Measurements from ENCODE around the gene ZNF488.

Gene ZNF488

GRCh38 chr10:47332371-47332770 lies 51.7 kb downstream of the ZNF488 start:
- in situ Hi-C loops (cut with HindIII; ENCODE audit: low pct_unique_long_range_greater_than_20kb, low sequenced_read_pairs): no loop called here
- DNase-seq (ENCODE audit: low read depth in 1 of 2, low spot score in 1 of 2): no peak

DNA sequence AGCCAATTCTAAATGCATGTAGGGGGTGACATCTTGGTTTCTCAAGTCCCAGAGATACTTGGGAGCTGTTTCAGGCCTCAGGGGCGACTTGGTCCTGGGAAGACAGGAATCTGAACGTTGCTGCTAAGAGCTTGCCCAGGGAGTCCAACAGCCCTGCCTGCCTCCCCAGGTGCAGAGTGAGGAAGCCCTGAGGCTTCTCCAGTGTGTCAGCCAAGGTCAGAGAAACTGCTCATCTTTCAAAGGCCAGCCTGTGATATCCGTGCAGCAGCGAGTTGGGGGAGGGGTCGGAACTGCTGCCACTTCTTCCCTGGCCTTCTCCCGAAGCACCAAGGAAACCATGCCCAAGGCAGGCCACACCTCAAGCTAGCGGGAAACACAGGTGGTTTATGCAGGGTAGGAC lies 52.1 kb downstream of the ZNF488 start:
- no peak for TF ChIP-seq JUND (IDR thresholded peaks at IDR 0.05; ENCODE audit: low read depth)
- DNase-seq (ENCODE audit: low read depth in 1 of 2, low spot score in 1 of 2): no peak
- in situ Hi-C loops (cut with HindIII; ENCODE audit: low pct_unique_long_range_greater_than_20kb, low sequenced_read_pairs): no loop called here

More at GRCh38 chr10:47332371-47332770, 51.7 kb downstream of the ZNF488 start:
- TF ChIP-seq JUND (IDR thresholded peaks at IDR 0.05; ENCODE audit: low read depth): no peak

GRCh38 chr10:47331491-47331890 lies 52.6 kb downstream of the ZNF488 start:
- no peak for DNase-seq (ENCODE audit: low read depth in 1 of 2, low spot score in 1 of 2)
- TF ChIP-seq JUND (IDR thresholded peaks at IDR 0.05; ENCODE audit: low read depth): no peak
- in situ Hi-C loops (cut with HindIII; ENCODE audit: low pct_unique_long_range_greater_than_20kb, low sequenced_read_pairs): no loop called here

DNA sequence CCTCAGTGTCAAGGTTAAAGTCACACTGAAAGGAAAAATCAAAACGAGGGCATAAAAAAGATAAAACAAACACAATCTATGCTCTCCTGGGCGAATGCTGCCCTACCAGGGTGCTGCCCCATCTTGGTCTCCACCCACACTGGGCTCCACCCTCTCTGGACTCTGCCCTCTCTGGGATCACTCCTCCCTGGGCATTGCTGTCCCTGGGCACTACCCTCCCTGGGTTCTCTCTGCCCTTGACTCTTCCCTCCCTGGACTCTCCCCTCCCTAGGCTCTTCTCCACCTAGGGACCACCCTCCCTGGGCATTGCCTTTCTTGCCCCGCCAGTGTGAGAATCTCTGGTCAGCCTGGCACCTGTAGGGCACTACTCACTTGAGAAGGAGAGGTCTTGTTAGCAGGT lies 53.3 kb downstream of the ZNF488 start:
- in situ Hi-C loops (cut with HindIII; ENCODE audit: low pct_unique_long_range_greater_than_20kb, low sequenced_read_pairs): no loop called here
- no peak for TF ChIP-seq JUND (IDR thresholded peaks at IDR 0.05; ENCODE audit: low read depth)
- DNase-seq (ENCODE audit: low read depth in 1 of 2, low spot score in 1 of 2): no peak

GRCh38 chr10:47330366-47330765 lies 53.7 kb downstream of the ZNF488 start:
- DNase-seq (ENCODE audit: low read depth in 1 of 2, low spot score in 1 of 2): no peak
- TF ChIP-seq JUND (IDR thresholded peaks at IDR 0.05; ENCODE audit: low read depth): no peak
- in situ Hi-C loops (cut with HindIII; ENCODE audit: low pct_unique_long_range_greater_than_20kb, low sequenced_read_pairs): no loop called here

DNA sequence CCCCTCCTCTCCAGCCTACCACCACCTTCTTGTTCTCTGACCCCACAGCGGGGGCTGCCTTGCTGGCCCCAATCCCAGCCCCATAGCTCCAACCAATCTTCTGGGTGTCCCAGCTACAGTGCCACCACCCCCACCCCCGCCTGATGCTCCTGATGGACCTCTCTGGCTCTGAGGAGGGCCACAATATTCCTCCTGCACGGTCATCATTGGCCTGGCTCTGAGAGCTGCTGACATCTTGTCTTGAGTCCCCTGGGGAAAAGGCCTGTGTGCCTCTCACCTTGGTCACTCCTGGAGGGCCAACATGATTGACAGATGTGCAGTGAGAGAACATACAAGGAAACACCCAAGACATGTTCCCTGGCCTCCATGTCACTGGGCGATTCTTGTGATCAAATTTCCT lies 54.2 kb downstream of the ZNF488 start:
- no peak for TF ChIP-seq JUND (IDR thresholded peaks at IDR 0.05; ENCODE audit: low read depth)
- in situ Hi-C loops (cut with HindIII; ENCODE audit: low pct_unique_long_range_greater_than_20kb, low sequenced_read_pairs): no loop called here
- DNase-seq (ENCODE audit: low read depth in 1 of 2, low spot score in 1 of 2): no peak

DNA sequence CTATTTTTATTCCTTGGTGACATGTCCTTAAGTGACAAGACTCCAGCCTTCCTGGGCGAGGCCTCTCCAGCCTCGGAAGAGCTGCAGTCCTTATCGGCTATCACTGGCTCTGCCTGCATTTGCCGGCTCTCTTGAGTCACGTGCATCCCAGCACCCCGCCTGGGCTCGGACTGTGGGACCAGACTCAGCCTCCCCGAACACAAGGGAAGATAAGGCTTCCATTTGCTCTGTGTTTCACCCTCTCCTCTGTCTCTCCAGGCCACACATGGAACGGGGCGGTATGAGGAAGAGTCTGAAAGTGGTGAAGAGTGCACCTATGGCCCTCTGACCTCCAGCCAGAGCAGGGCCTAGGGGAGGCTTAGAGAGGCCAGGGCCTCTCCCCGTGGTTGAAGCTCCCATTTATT lies 57.2 kb downstream of the ZNF488 start:
- in situ Hi-C loops (cut with HindIII; ENCODE audit: low pct_unique_long_range_greater_than_20kb, low sequenced_read_pairs): no loop called here
- TF ChIP-seq JUND (IDR thresholded peaks at IDR 0.05; ENCODE audit: low read depth): no peak
- DNase-seq (ENCODE audit: low read depth in 1 of 2, low spot score in 1 of 2): no peak

DNA sequence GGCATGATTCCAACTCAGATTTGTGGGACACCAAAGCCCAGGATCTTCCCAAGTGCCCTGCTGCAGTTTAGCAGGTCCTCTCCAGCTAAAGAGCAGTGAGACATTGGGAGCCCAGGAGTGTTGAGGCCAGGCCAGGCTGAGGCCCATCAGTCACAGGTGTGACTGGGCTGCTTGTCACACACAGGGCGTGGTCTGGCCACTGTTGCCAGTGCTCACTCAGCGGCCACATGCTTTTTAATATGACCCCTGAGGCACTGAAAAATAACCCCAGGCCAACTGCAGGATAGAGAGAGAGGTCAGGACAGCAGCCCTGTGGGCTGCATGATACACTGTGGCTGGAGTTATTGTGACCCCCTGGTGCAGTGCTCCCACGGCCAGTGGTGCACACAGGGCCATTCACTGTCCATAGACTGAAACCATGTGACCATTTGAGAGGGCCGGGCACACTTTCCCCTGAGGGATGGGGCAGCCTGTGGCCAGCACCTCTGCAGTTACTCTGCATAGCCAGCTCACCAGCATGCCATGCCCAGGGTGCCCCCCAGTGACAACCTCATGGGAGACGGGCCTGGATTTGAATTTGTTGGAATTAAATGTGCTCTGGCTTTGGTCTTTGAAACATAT lies 57.7 kb downstream of the ZNF488 start:
- in situ Hi-C loops (cut with HindIII; ENCODE audit: low pct_unique_long_range_greater_than_20kb, low sequenced_read_pairs): no loop called here
- no peak for DNase-seq (ENCODE audit: low read depth in 1 of 2, low spot score in 1 of 2)
- TF ChIP-seq JUND (IDR thresholded peaks at IDR 0.05; ENCODE audit: low read depth): no peak

- DNase-seq (ENCODE audit: low read depth in 1 of 2, low spot score in 1 of 2): no peak
- TF ChIP-seq JUND (IDR thresholded peaks at IDR 0.05; ENCODE audit: low read depth): no peak
- in situ Hi-C loops (cut with HindIII; ENCODE audit: low pct_unique_long_range_greater_than_20kb, low sequenced_read_pairs): no loop called here
Measured at GRCh38 chr10:47325303-47326291, 58.5 kb downstream of the ZNF488 start.

- in situ Hi-C loops (cut with HindIII; ENCODE audit: low pct_unique_long_range_greater_than_20kb, low sequenced_read_pairs): no loop called here
- TF ChIP-seq JUND (IDR thresholded peaks at IDR 0.05; ENCODE audit: low read depth): no peak
- DNase-seq (ENCODE audit: low read depth in 1 of 2, low spot score in 1 of 2): peak; percentile 47
Measured at GRCh38 chr10:47323636-47324296, 60.3 kb downstream of the ZNF488 start.

GRCh38 chr10:47323087-47323486 lies 61.0 kb downstream of the ZNF488 start:
- no peak for TF ChIP-seq JUND (IDR thresholded peaks at IDR 0.05; ENCODE audit: low read depth)
- in situ Hi-C loops (cut with HindIII; ENCODE audit: low pct_unique_long_range_greater_than_20kb, low sequenced_read_pairs): no loop called here

GRCh38 chr10:47322300-47323061 lies 61.6 kb downstream of the ZNF488 start, which contains the start of gene GDF2:
Gene GDF2, plus strand, starts transcription at chr10:47322454. Its CDS starts 215 bp downstream, at chr10:47322669.
- no peak for TF ChIP-seq JUND (IDR thresholded peaks at IDR 0.05; ENCODE audit: low read depth)
- in situ Hi-C loops (cut with HindIII; ENCODE audit: low pct_unique_long_range_greater_than_20kb, low sequenced_read_pairs): no loop called here
- DNase-seq (ENCODE audit: low read depth in 1 of 2, low spot score in 1 of 2): no peak

More at GRCh38 chr10:47323087-47323486, 61.0 kb downstream of the ZNF488 start:
- DNase-seq (ENCODE audit: low read depth in 1 of 2, low spot score in 1 of 2): no peak

All from T47D (cell line).